Progenitor cell of endocrine pancreas (in vitro differentiated cells): Measurements from ENCODE around the gene HLCS. TPM values are rescaled to one million over a fixed set of nuclear protein-coding genes. Genes with fewer than 3 reads are reported as not detected.

ENCODE experiments used
- DNase-seq: peaks from one replicate; pipeline ENCODE4 v3.0.0; 2021; ENCODE audit warnings: low spot score; ENCODE audit not compliant: unreplicated experiment
- H3K27ac Mint-ChIP-seq: 2 replicates; pipeline ENCODE4 v1.8.0; 2021; ENCODE audit warnings: mild to moderate bottlenecking, moderate library complexity, mixed read lengths
- H3K27me3 Mint-ChIP-seq: 2 replicates; pipeline ENCODE4 v1.8.0; 2021; ENCODE audit warnings: mixed read lengths
- H3K36me3 Mint-ChIP-seq: 2 replicates; pipeline ENCODE4 v1.8.0; 2022; ENCODE audit warnings: mixed read lengths; ENCODE audit not compliant: insufficient read depth
- H3K4me1 Mint-ChIP-seq: 2 replicates; pipeline ENCODE4 v1.8.0; 2021; ENCODE audit warnings: low read depth, mixed read lengths
- H3K4me3 Mint-ChIP-seq: 2 replicates; pipeline ENCODE4 v1.8.0; 2021; ENCODE audit warnings: low read depth, mild to moderate bottlenecking, moderate library complexity, mixed read lengths
- H3K9me3 Mint-ChIP-seq: 2 replicates; pipeline ENCODE4 v1.8.0; 2021; ENCODE audit warnings: low read depth, mixed read lengths
- CTCF ChIP-seq: fragments of 200-600 bp; sonication (generic); IDR thresholded peaks from one replicate; pipeline ENCODE4 v1.5.0; 2021; ENCODE audit warnings: antibody characterized with exemption, mild to moderate bottlenecking; ENCODE audit not compliant: unreplicated experiment
- total RNA-seq: library from RNA; stranded (reverse); gene quantifications from 2 replicates; pipeline ENCODE4 v1.2.1, GENCODE V29; 2021

Gene HLCS
- total RNA-seq, 1 donor from 2014 or later: 34.3 TPM

GRCh38 chr21:36883532-36884486 lies 82.7 kb downstream of the HLCS start:
- peaks cover 33% of the 10 kb centered on the region for H3K36me3 Mint-ChIP-seq
- no peak overlapping the region for H3K4me3 Mint-ChIP-seq
- H3K27ac Mint-ChIP-seq: no peak overlapping the region
- no peaks in the 10 kb centered on the region for H3K4me1 Mint-ChIP-seq
- H3K9me3 Mint-ChIP-seq: peaks cover 21% of the 10 kb centered on the region
- no peaks in the 10 kb centered on the region for H3K27me3 Mint-ChIP-seq
- no peak for TF ChIP-seq CTCF
- no peak for DNase-seq

- H3K27me3 Mint-ChIP-seq: no peaks in the 10 kb centered on the region
- no peak overlapping the region for H3K4me3 Mint-ChIP-seq
- no peak for TF ChIP-seq CTCF
- H3K27ac Mint-ChIP-seq: no peak overlapping the region
- no peak for DNase-seq
- H3K36me3 Mint-ChIP-seq: peaks cover 40% of the 10 kb centered on the region
- H3K4me1 Mint-ChIP-seq: no peaks in the 10 kb centered on the region
- H3K9me3 Mint-ChIP-seq: peaks cover 30% of the 10 kb centered on the region
Measured at GRCh38 chr21:36882776-36883175, 83.7 kb downstream of the HLCS start.

GRCh38 chr21:36881228-36881627 lies 85.2 kb downstream of the HLCS start:
- Mint-ChIP-seq H3K4me1 (no peaks in the 10 kb centered on the region), H3K27me3 (no peaks in the 10 kb centered on the region), H3K27ac (peak overlapping the region; percentile 13), H3K36me3 (peaks cover 45% of the 10 kb centered on the region), H3K9me3 (peaks cover 39% of the 10 kb centered on the region), H3K4me3 (no peak overlapping the region)
- DNase-seq: no peak
- TF ChIP-seq CTCF: no peak

- Mint-ChIP-seq H3K4me1 (no peaks in the 10 kb centered on the region), H3K4me3 (no peak overlapping the region), H3K27me3 (no peaks in the 10 kb centered on the region)
Measured at GRCh38 chr21:36879827-36880226, 86.6 kb downstream of the HLCS start.

GRCh38 chr21:36877741-36878140 lies 88.7 kb downstream of the HLCS start:
- no peak for DNase-seq
- Mint-ChIP-seq H3K36me3 (peaks cover 28% of the 10 kb centered on the region), H3K27ac (no peak overlapping the region), H3K4me3 (no peak overlapping the region), H3K4me1 (no peaks in the 10 kb centered on the region), H3K27me3 (no peaks in the 10 kb centered on the region), H3K9me3 (peaks cover 18% of the 10 kb centered on the region)
- no peak for TF ChIP-seq CTCF

More at GRCh38 chr21:36879827-36880226, 86.6 kb downstream of the HLCS start:
- H3K36me3 Mint-ChIP-seq: peaks cover 45% of the 10 kb centered on the region
- H3K27ac Mint-ChIP-seq: no peak overlapping the region
- TF ChIP-seq CTCF: no peak
- peaks cover 39% of the 10 kb centered on the region for H3K9me3 Mint-ChIP-seq
- no peak for DNase-seq
